Measurements from ENCODE around the gene SEC61G. TPM values are rescaled to one million over a fixed set of nuclear protein-coding genes. Genes with fewer than 3 reads are reported as not detected.

Gene SEC61G
- total and polyA plus RNA-seq, 10 of the 15 experiments (the other 5 are each of a cell fraction or from before 2014, with no cell fraction given): 163 to 809 (median 346) TPM

DNA sequence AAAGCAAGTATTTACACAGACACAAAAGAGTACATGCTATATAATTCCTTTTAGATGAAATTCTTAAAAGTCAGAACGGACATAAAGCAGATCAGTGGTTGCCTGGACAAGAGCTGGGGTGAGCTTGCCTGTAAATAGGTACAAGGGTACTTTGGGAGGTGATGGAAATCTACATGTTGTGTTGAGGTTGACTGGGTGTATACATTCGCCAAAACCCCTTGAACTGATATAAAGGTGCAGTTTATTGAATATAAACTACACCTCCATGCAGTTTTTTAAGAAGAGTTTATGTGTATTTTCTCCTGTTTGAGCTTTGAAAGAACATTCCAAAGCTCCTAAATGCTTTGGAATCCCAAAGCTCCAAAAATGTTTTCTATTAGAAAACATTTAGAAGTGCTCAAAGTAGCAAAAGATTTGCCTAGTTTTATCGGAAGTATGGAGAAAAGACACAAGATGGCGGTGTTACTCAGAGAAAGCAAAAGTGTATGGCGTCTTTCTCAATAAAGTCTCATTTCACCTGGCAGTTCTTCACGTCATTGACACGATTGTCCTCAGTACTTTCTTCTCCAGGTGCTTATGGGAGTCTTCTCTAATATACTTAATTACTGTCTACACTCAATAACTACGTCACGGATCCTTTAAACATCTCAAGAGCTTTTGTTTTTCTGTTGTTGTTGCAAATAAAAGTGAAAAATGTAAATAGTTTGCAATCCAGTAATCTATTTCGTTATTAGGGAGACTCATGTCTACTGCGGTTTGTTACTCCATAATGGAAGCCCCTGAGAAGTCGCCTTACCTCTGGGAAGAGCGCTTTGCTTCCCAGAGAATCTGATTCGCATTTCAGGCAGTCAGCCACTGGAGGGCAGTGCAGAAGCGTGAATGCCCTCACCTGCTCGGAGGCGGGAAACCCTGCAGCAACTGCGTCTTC lies 14.7 kb upstream of the SEC61G start:
- SMC1A ChIA-PET (ENCODE audit: uncharacterized antibody, unreplicated experiment): interaction anchor here (0.7 to 3.5 kb wide), 4 partner anchors 14 to 642 kb away, joined by 3 to 34 read pairs (median 4); no protein-coding TSS in a partner anchor
- no TSS peak for BruUV-seq (replicated peaks)
- Histone ChIP-seq H3K36me3 (ENCODE audit: control insufficient read depth in 2 of 2, insufficient read depth in 2 of 2, low read length in 1 of 2) (no peaks in the 10 kb centered on the region), H3K27me3 (replicated peaks in 1 of 2; ENCODE audit: control insufficient read depth in 2 of 2, insufficient read depth in 2 of 2, low read length in 1 of 2) (no peaks in the 10 kb centered on the region), H3K9me3 (replicated peaks; ENCODE audit: control insufficient read depth, insufficient read depth, low read length) (no peaks in the 10 kb centered on the region; the same call in 2 of the 3 replicates), H2AFZ (ENCODE audit: control insufficient read depth, low read depth, low read length) (no peak overlapping the region; the same call in 1 of the 2 replicates), H3K79me2 (ENCODE audit: control insufficient read depth, insufficient read depth, low read length) (no peaks in the 10 kb centered on the region), H3K4me2 (ENCODE audit: control insufficient read depth, insufficient read depth) (no peak overlapping the region), H3K4me3 (no peak overlapping the region), H3K9ac (ENCODE audit: control insufficient read depth, insufficient read depth, low read length) (no peak overlapping the region), H4K20me1 (ENCODE audit: control insufficient read depth, insufficient read depth) (no peaks in the 10 kb centered on the region), H3K27ac (ENCODE audit: control insufficient read depth, insufficient read depth) (no peak overlapping the region), H3K4me1 (ENCODE audit: control insufficient read depth, insufficient read depth, low read length) (no peaks in the 10 kb centered on the region)
- WGBS (ENCODE audit: insufficient coverage, insufficient replicate concordance, low lambda C conversion rate, missing lambda C conversion rate): 24% methylated on average over 18 of the region's 18 CpGs
- POLR2A ChIA-PET: no interaction called here
- CTCF ChIA-PET: interaction anchor here (0.6 to 2.9 kb wide), 26 partner anchors 9 to 647 kb away, joined by 3 to 48 read pairs (median 4); partner anchors contain the start of gene SEC61G
- RAD21 ChIA-PET (ENCODE audit: unreplicated experiment): interaction anchor here (0.8 to 4.5 kb wide), 3 partner anchors 11 to 480 kb away, joined by 3 to 41 read pairs (median 3); no protein-coding TSS in a partner anchor
- in situ Hi-C loops (cut with MboI) (loop anchor here (5.0 to 25.0 kb wide), 4 partner anchors 479 to 1114 kb away; partner anchors contain the start of genes VOPP1 and ZNF713), intact Hi-C loops (cut with micrococcal nuclease; ENCODE audit: unreplicated experiment) (loop anchor here (1.0 to 5.0 kb wide), 2 partner anchors 482 to 644 kb away; no protein-coding TSS in a partner anchor)
- ATAC-seq (peak; percentile 82), DNase-seq (ENCODE audit: low read depth, low spot score) (no peak), FAIRE-seq (peak; percentile 89)
- no peak for TF ChIP-seq FOXK2 (IDR thresholded peaks at IDR 0.05)
- TF ChIP-seq, protein P1, sequence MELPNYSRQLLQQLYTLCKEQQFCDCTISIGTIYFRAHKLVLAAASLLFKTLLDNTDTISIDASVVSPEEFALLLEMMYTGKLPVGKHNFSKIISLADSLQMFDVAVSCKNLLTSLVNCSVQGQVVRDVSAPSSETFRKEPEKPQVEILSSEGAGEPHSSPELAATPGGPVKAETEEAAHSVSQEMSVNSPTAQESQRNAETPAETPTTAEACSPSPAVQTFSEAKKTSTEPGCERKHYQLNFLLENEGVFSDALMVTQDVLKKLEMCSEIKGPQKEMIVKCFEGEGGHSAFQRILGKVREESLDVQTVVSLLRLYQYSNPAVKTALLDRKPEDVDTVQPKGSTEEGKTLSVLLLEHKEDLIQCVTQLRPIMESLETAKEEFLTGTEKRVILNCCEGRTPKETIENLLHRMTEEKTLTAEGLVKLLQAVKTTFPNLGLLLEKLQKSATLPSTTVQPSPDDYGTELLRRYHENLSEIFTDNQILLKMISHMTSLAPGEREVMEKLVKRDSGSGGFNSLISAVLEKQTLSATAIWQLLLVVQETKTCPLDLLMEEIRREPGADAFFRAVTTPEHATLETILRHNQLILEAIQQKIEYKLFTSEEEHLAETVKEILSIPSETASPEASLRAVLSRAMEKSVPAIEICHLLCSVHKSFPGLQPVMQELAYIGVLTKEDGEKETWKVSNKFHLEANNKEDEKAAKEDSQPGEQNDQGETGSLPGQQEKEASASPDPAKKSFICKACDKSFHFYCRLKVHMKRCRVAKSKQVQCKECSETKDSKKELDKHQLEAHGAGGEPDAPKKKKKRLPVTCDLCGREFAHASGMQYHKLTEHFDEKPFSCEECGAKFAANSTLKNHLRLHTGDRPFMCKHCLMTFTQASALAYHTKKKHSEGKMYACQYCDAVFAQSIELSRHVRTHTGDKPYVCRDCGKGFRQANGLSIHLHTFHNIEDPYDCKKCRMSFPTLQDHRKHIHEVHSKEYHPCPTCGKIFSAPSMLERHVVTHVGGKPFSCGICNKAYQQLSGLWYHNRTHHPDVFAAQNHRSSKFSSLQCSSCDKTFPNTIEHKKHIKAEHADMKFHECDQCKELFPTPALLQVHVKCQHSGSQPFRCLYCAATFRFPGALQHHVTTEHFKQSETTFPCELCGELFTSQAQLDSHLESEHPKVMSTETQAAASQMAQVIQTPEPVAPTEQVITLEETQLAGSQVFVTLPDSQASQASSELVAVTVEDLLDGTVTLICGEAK (IDR thresholded peaks at IDR 0.05; ENCODE audit: borderline replicate concordance): no peak
- no peak for TF ChIP-seq SMAD5 (IDR thresholded peaks at IDR 0.05; ENCODE audit: low read depth)
- no peak for TF ChIP-seq TCF7 (IDR thresholded peaks at IDR 0.05; ENCODE audit: borderline replicate concordance)
- no peak for TF ChIP-seq ESRRA (IDR thresholded peaks at IDR 0.05; ENCODE audit: low read length)
- TF ChIP-seq RBBP5 (conservative IDR thresholded peaks at IDR 0.05): no peak
- TF ChIP-seq SPI1 (IDR thresholded peaks at IDR 0.05; ENCODE audit: borderline replicate concordance, insufficient read depth, low read depth, low read length): no peak
- TF ChIP-seq, protein P2, sequence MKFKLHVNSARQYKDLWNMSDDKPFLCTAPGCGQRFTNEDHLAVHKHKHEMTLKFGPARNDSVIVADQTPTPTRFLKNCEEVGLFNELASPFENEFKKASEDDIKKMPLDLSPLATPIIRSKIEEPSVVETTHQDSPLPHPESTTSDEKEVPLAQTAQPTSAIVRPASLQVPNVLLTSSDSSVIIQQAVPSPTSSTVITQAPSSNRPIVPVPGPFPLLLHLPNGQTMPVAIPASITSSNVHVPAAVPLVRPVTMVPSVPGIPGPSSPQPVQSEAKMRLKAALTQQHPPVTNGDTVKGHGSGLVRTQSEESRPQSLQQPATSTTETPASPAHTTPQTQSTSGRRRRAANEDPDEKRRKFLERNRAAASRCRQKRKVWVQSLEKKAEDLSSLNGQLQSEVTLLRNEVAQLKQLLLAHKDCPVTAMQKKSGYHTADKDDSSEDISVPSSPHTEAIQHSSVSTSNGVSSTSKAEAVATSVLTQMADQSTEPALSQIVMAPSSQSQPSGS (IDR thresholded peaks at IDR 0.05; ENCODE audit: low read length): no peak
- no peak for TF ChIP-seq BCLAF1 (IDR thresholded peaks at IDR 0.05)
- no peak for TF ChIP-seq NBN (IDR thresholded peaks at IDR 0.05)
